Embryonic facial prominence (tissue), 1 donor: ENCODE data around the gene YTHDC2.

Experiments
- DNase-seq: peaks from one replicate; pipeline ENCODE4 v3.0.0-alpha.2; 2016; ENCODE audit errors: extremely low spot score

Gene YTHDC2

DNA sequence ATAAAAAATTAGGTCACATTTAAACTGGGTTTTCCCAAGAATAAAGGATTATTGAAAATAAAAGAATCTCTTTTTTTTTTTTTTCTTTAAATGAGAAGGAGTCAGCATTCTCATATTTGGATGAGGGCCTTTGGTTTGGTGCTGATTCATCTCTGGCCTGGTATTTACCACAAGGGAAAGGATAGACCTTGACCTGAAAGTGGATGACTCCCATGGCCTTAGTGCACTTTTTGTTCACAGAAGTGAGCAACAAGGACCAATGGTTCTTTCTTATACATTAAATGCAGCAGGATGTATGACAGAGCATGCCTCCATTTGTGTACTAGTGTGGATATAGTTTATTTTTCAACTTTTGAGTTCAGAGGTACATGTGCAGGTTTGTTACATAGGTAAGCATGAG, 6.9 kb downstream of the YTHDC2 start:
- no peak for DNase-seq

DNA sequence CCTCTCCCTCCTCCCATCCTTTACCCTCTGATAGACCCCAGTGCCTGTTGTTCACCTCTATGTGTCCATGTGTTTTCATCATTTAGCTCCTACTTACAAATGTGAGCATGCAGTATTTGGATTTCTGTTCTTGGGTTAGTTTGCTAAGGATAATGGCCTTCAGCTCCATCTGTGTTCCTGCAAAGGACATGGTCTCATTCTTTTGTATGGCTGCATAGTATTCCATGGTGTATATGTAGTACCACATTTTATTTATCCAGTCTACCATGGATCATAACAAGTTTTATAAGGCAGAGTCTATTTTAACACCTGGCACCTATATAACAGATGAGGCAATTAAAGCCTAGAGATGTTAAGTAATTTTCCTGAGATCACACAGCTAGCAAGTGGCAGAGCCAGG, 7.4 kb downstream of the YTHDC2 start:
- no peak for DNase-seq

DNA sequence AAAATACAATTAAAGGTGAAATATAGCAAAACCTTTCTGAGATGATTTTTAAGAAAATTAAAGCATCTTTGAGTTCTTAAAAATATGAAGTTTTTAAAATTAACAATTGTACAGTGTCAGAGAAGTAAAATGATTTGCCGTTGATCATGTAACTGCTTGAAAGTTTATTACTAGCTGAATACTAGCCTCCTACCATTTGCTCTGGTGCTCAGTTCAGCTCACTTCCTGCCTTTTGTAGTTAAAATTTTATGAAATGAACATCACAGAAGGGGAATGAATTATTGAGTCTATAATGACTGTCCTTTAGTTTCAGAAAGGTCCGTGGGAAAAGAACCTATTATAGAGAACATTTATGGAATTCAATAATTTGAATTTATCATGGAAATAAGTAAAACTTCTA, 9.7 kb downstream of the YTHDC2 start:
- DNase-seq = no peak

GRCh38 chr5:113524927-113525326, 11.4 kb downstream of the YTHDC2 start:
- DNase-seq = no peak

DNA sequence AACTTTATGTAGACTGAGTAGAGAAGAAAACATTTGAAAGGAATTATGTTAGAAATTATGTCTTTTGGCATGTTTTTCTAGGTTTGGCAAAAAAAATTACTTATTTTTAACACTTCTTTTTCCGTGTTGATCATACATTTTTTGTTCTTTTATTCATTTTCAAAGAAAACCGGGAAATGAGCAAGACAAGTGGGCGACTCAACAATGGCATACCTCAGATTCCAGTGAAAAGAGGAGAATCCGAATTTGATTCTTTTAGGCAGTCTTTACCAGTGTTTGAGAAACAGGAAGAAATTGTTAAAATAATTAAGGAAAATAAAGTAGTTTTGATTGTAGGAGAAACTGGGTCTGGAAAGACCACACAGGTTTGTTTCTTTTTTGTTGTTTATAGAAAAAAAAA, 12.9 kb downstream of the YTHDC2 start:
- no peak for DNase-seq

DNA sequence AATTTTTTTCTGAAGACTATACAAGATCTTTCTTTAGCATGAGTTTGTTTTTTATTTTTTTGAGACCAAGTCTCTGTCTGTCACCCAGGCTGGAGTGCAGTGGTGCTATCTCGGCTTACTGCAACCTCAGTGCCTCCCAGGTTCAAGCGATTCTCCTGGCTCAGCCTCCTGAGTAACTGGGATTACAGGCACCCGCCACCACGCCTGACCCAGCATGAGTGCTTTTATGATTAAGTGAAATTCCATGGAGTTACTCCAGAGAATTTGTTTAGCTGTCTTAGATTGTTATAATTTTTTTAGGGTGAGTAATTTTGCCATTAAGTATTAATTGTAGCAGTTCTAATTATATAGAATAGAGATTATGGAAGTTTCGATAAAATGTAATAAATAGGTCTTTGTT, 14.3 kb downstream of the YTHDC2 start:
- no peak for DNase-seq

- DNase-seq = no peak
Measured at GRCh38 chr5:113531481-113532159, 18.1 kb downstream of the YTHDC2 start.

GRCh38 chr5:113538313-113538712, 24.8 kb downstream of the YTHDC2 start:
- DNase-seq = no peak

DNA sequence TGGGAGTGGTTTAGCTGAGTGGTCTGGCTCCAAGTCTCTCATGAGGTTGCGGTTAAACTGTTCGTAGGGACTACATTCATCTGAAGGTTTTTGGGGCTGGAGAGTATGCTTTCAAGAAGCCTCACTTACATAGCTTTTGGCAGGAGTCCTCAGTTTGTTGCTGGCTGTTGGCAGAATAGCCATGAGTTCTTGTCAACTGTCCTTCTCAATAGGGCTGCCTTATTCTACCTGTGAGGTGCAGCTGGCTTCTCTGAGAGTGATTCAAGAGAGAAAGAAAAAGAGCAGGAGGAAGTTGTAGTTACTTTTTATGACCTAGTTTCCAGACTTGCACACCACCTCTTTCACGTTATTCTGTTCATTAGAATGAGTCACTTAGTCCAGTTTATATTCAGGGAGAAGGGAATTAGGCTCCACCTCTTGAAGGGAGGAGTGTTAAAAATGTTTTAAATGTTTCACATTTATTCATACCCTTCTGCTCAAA, 33.2 kb downstream of the YTHDC2 start:
- DNase-seq = no peak

DNA sequence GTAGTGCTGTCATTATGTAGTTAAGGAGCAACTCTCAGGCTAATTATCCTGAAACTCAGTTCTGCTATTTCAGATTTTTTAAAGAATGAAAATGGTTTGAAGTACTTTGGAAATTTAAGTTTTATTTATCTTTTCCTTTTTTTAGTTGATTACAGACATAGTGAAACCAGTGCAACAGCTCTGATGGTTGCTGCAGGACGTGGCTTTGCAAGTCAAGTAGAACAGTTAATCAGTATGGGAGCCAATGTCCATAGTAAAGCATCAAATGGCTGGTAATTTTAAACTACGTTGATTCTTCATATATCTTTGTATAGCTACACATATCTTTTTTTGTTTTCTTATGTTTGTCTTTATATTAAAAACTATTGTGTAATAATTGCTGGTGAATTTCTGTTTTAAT, 34.9 kb downstream of the YTHDC2 start:
- DNase-seq = no peak

GRCh38 chr5:113552137-113552536, 38.6 kb downstream of the YTHDC2 start:
- DNase-seq = no peak

DNA sequence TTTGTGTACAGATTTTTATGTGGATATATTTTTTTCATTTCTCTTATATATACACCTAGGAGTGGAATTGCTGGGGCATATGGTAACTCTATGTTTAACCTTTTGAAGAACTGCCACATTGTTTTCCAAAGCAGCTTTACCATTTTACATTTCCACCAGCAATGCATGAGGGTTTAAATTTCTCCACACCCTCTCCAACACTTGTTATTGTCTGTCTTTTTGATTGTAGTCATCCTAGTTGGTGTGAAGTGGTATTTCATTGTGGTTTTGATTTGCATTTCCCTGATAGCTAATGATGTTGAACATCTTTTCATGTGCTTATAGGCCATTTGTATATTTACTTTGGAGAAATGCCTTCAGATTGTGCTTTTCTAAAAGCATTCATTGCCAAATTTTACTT, 39.1 kb downstream of the YTHDC2 start:
- DNase-seq = no peak

- DNase-seq = no peak
Measured at GRCh38 chr5:113562828-113563400, 49.4 kb downstream of the YTHDC2 start.

DNA sequence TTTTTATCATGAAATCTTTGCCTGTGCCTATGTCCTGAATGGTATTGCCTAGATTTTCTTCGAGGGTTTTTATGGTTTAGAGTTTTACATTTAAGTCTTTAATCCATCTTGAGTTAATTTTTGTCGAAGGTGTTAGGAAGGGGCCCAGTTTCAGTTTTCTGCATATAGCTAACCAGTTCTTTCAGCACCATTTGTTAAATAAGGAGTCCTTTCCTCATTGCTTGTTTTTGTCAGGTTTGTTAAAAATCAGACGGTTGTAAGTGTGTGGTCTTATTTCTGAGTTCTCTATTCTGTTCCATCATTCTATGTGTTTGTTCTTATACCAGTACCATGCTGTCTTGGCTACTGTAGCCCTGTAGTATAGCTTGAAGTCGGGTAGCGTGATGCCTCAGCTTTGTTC, 55.9 kb downstream of the YTHDC2 start:
- no peak for DNase-seq

- no peak for DNase-seq
Measured at GRCh38 chr5:113572716-113573115, 59.2 kb downstream of the YTHDC2 start.

DNA sequence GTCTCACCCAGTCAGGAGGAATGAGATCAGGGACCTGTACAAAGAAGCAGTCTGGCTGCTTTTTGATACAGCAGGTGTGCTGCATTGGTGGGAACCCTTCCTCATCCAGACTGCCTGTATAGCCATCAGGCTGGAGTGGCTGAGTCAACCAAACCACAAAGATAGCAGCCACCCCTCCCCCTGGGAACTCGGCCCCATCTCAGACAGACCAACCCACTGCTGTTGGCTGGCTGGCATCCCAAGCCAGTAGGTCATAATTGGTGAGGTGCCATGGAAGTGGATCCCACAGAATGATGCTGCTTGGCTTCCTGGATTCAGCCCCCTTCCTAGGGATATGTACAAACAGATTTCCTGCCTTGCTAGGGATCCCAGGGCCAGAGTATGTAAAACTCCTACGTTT, 60.9 kb downstream of the YTHDC2 start:
- no peak for DNase-seq

GRCh38 chr5:113575074-113575473, 61.6 kb downstream of the YTHDC2 start:
- no peak for DNase-seq

DNA sequence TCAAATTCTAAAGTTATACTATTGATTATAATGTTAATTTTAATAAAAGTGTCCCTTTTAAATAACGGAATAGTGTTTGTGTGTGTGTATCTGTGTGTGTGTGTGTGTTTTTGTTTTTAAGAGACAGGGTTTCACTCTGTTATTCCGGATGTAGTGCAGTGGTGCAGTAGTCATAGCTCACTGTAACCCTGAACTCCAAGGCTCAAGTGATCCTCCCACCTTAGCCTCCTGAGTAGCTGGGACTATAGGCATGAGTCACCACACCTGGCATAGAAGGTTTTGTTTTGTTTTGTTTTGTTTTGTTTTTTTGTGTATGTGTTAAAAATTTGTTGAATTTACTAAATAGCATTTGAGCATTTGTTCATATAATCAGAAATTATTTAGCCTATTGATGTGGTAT, 64.6 kb downstream of the YTHDC2 start:
- no peak for DNase-seq

- no peak for DNase-seq
Measured at GRCh38 chr5:113581388-113581787, 67.9 kb downstream of the YTHDC2 start.

DNA sequence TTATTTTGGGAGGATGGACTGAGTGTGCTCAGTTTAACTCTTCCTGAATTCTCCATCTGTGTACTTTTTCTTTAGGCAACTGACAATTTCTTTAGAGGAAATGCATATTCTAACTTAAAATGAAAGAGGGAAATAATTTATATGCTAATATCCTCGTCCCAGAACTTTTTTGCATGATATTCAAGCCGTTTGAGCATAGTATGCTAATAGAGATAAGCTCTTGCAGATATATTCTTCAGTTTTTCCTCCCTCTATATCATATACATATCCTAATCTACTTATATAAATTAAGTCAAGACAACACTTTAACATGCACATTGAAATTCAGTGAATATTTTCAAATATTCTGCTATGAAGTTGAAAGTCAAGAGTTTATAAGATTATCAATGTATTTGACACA, 84.7 kb downstream of the YTHDC2 start:
- DNase-seq = no peak

DNA sequence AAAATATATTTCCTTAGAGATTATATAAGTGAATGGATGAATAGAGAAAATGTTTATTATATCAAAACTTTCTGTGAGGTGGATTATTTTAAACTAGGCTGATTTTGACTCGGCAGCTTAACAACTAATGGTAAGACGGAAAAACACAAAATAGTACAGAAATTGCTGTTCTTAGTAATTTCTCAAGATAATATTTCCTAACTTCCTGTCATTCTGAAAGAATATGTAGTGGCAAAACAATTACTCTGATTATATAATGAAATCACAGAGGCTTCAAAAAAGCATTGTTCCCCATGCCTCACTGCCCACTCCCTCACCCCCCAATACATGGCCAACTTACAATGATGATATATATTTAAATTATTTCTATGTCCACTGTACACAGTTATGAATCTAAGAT, 85.4 kb downstream of the YTHDC2 start:
- no peak for DNase-seq

DNA sequence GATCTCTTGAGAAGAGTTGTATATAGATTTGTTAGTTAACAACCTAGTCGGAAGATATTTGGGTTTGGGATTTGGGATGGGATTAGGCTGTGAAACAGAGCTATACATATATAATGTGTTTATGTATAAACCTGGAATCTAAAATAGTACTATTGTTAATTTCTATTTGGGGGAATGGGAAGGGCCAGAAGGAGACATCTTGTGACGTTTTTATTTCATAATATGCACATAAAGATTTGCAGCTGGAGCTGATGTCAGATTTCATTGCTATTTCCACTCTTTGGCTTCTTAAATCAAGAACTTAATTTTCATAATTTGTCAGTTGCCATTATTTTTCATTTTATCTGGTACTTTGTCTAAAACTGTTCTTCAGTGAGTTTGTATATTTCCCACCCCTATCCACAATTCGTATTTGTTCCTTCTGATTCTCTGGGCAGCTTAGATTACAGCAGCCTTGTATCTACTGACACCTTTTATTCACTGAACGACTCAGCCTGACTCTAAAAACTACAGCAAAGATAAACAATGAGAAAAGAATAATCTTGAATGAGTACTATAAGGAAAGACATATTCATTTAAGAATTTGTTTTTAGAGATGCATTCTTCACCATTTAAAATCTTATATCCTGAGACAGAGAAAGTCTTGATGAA, 86.9 kb downstream of the YTHDC2 start:
- DNase-seq = no peak

DNA sequence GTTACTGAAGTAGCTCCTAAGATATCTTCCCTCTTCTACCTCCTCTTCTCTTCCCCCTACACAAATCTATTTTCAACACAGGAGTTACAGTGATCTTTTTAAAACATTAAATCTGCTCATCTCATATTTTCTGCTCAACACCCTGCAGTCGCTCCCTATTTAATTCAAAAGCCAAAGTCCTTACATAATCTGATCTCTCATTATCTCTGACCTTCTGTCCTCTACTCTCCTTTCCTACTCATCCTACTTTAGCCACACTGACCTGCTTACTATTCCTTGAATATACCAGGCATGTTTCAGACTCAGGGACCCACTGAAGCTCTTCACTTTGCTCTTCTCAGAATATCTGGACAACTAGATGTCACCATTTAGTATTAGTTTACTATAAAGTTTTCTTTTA, 87.9 kb downstream of the YTHDC2 start:
- no peak for DNase-seq
